GM18498 (cell line): ENCODE results near the gene TFRC.
"Not testable (repeated sequence)": the region's sequence is repeated elsewhere in the genome, so short reads cannot be mapped to it uniquely, and the experiment has no call there.

Experiments
- ATAC-seq: cut with Tn5 transposase; IDR thresholded peaks from one replicate; pipeline ENCODE4 v1.9.1; 2021; ENCODE audit warnings: mild to moderate bottlenecking, moderate library complexity; ENCODE audit not compliant: unreplicated experiment

Gene TFRC

GRCh38 chr3:196082619-196082971 lies 705 bp upstream of the TFRC start:
- no peak for ATAC-seq

DNA sequence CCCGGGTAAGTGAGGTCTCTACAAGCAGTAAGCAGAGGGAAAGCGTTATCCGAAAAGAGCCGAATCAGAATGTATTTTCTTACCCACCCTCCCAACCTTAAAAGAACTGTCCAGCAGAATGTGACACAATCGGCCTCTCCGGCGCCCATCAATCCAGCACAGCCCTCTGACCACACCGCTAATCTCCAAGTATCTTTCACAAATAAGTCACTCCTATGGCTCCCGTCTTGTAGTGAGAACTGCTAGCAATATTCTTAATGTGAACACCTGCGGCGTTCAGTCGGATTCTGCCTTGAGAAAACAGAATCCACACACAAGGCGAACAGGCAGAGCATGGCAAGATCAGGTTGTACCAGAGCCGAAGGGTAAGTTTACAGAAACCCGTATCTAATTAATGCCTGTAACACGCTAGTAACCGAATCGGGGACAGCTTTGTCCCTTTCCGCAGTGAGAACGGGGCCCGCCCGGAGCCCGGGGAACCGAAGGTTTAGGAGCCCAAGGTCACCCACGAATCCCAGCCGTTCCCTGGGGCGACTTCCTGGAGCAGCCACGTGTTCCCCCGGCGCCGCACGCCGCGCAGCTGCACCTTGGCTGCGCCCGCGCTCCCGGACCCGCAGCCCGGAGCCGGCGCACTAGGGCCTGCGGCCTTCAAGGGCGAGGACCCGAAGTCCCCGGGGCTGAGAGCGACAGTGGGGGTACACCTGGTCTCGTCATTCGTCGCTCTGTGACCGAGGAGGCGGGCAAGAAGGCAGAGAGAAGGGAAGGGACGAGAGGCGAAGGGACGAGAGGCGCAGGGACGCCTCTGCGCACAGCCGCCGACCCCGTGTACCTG lies 672 bp downstream of the TFRC start:
- ATAC-seq = peak; percentile 53

GRCh38 chr3:196080101-196080846 lies 1.6 kb downstream of the TFRC start:
- ATAC-seq = not testable (repeated sequence)

GRCh38 chr3:196079682-196080081 lies 2.2 kb downstream of the TFRC start:
- no peak for ATAC-seq

- no peak for ATAC-seq
Measured at GRCh38 chr3:196075013-196075412, 6.9 kb downstream of the TFRC start.

DNA sequence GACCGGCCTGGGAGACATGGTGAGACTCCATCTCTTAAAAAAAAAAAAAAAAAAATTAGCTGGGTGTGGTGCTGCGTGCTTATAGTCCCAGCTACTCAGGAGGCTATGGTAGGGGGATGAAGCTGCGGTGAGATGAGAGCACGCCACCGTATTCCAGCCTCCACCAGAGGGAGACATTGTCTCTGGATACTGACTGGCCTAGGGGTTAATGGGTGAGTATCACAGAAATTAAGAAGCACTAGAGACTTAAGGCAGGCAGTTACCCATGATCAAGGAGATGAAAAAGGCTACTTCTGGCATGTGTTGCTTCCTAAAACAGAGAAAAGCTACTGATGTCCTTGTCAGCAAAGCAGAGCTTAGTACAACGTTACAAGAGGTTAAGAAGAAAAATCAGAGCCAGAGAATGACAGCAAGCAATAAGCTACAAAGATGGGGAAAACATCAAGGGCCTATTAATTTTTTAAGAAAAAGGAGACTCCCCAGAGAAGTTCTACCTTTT lies 8.6 kb downstream of the TFRC start:
- peak; percentile 69 for ATAC-seq

- ATAC-seq = no peak
Measured at GRCh38 chr3:196072313-196072712, 9.6 kb downstream of the TFRC start.

GRCh38 chr3:196068812-196069211 lies 13.1 kb downstream of the TFRC start:
- not testable (repeated sequence) for ATAC-seq

DNA sequence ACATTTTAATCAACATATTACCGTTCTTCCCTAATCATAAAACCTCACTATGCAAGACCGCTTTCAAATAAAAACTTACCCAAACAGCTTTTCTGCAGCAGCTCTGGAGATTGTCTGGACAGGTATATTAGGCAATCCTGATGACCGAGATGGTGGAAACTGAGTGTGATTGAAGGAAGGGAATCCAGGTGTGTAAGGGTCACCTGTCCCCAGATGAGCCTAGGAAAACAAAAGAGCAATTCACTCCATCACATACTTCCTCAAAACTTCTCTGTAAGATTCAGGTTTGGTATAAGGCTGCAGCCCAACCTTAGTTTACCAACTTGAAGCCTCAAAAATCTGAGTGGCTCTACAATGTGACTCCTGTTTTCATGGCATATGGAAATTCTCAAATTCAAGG lies 14.5 kb downstream of the TFRC start:
- ATAC-seq = no peak

- no peak for ATAC-seq
Measured at GRCh38 chr3:196063971-196064370, 17.9 kb downstream of the TFRC start.

DNA sequence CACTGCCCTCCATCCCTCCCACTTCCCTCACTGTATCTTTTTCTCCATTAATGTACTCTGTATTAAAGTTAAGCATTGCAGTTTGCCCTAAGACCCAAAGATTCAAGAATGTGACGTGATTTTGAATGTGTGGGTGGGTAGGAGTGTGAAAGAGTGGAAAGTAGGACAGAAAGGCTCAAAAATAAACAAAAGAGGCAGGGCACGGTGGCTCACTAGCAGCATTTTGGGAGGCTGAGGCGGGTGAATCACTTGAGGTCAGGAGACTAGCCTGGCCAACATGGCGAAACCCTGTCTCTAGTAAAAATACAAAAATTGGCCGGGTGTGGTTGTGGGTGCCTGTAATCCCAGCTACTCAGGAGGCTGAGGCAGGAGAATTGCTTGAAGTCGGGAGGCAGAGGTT lies 18.4 kb downstream of the TFRC start:
- ATAC-seq = no peak

DNA sequence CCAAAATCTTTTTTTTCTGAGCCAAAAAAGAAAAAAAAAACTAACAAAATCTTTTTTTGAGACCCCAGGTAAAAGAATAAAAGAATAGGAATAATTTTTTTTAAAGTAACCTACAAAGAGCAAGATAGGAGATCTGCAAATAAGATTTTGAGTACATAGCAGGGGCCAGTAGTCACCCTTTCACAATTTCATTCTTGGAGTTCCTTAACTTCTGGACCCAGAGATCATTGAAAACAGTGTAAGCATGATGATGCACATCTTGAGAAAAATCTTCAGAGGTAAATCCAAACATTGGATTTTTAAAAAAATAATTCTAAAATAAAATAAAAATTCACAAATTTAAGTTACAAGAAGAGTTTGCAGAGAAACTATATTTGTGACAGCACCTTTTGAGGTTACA lies 18.8 kb downstream of the TFRC start:
- no peak for ATAC-seq

DNA sequence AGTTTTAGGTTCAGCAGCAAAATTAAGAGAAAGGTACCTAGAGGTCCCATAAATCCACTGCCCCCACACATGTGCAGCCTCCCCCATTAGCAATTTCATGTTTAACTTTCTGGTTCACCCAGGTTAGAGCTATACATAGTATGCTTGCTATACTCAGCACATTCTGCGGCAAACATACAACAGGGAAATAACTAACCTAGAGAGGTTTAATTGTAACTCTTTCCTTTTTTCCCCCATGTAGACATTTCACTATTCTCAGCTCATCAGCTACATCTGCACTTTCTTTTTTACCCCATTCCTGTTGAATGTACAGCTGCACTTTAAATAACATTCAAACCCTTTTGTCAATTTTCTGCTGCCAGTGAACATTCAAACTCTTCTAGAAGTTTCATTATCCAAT lies 21.1 kb downstream of the TFRC start:
- ATAC-seq = no peak

DNA sequence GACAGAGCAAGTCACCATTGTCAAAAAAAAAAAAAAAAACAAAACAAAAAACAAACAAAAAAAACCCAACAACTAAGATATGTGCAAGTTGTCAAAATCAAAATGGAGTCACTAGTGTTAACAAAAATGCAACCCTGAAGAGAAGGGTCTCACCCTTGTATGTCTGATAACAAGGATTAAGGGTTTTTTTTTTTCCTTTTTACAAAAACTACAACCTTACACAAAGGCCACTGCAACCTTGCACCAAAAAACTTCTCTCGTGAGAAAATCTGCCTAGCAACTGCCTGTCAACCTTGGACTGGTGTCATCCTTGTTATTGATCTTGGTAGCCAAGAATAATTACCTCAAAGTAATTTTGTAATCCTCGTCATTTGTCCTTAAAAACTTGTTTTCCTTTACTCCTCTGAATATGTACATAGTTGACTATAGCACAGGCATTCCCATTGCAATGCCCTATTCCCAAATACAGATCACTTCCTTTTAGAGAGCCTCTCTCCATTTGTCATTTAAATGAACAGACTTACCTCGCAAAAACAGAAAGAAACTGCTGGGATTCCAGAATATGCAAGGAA lies 24.0 kb downstream of the TFRC start:
- ATAC-seq = no peak

DNA sequence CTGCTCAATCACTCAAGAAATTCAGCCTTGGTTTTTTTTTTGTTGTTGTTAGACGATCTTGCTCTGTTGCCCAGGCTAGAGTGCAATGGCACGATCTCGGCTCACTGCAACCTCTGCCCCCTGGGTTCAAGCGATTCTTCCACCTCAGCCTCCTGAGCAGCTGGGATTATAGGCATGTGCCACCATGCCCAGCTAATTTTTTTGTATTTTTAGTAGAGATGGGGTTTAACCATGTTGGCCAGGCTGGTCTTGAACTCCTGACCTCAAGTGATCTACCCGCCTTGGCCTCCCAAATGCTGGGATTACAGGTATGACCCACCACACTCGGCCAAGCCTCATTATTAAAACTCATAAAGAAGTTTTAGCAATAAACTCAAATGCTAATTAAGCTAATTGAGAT lies 25.5 kb downstream of the TFRC start:
- not testable (repeated sequence) for ATAC-seq

DNA sequence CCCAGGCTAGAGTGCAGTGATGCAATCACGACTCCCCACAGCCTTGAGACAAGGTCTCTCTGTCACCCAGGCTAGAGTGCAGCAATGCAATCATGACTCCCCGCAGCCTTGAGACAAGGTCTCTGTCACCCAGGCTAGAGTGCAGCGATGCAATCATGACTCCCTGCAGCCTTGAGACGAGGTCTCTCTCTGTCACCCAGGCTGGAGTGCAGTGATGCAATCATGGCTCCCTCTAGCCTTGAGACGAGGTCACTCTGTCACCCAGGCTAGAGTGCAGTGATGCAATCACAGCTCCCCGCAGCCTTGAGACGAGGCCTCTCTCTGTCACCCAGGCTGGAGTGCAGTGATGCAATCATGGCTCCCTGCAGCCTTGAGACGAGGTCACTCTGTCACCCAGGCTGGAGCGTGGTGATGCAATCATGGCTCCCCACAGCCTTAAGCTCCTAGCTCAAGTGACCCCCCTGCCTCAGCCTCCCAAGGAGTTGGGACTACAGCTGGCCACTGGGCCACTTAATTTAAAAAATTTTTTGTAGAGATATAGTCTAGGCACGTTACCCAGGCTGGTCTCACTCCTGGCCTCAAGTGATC lies 26.1 kb downstream of the TFRC start:
- no peak for ATAC-seq

- ATAC-seq = no peak
Measured at GRCh38 chr3:196055240-196055639, 26.6 kb downstream of the TFRC start.

DNA sequence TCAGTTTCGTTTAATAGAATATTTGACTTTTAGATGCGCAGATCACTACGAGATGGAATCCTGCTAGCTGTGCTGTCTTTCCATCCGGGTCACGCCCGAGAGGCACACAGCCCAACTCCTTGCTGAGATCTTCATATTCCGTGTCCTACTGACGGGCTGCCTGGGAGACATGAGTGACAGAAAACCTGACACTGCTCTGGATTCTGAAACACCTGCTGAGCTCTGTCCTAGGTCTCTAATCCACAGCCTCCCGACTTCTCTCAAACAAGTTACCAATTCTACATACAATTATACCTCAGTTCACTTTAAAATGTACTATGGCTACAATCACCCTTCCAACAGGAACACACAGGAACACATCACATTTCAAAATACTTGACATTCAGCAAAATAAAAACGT lies 27.2 kb downstream of the TFRC start:
- no peak for ATAC-seq

- no peak for ATAC-seq
Measured at GRCh38 chr3:196053487-196053886, 28.4 kb downstream of the TFRC start.

DNA sequence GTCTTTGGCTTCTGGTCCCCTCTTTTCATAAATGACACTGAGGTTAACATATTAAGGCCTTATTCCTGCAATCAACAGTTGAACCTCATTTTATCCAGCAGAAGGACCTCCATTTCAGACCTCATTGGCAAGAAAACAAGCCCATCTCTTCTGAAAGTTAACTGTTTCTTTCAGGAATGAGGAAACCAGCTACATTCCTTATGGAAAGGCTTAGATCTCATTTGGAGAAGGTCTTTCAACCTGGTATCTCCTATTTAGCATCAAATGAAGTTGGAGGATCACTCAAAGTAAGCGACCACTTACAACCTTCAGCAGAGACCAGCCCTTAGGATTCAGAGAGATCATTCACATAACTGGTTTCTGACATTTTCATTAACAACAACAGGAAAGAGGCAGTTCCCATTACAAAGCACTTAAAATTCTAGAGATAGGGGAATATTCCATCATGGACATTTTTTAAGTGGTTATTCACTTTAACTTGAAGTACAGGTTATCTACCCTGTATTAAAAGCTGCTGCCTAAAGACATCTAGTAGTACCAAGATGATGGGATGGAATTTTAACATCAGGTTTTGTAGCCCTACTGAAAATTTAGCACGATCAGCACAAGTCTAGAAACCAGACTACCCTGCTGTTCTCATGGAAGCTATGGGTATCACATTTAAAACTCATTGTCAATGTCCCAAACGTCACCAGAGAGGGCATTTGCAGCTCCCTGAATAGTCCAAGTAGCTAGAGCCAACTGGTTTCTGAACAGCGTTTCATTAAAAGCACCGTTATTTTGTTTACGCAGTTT lies 30.4 kb downstream of the TFRC start:
- no peak for ATAC-seq

DNA sequence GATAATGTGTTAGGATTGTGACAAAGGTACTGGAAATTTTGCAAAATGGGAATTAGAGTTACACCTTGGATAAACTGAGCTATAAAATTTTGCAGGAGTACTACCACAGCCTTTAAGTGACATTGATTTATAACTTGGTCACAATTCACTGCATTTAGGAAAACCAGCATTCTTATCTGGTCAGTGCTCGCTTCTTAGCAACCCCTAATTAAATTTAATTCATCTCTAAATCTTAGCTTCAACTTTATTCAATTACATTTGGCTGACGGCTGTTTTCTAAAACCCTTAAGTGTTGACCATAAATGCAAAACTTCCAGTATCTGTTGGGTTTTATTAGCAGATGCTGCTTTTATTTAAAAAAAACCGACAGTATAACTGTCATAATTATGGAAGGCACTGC lies 31.3 kb downstream of the TFRC start:
- no peak for ATAC-seq
